Lower leg skin (tissue), 3 donors: ENCODE results near the gene FOXC2.

Experiments used
- CTCF ChIP-seq, 3 donors: fragments of 450-650 bp; IDR thresholded peaks; one replicate each; pipeline ENCODE4 v1.5.1; 2016; ENCODE audit warnings: antibody characterized with exemption in 3 of 3, mild to moderate bottlenecking in 3 of 3, moderate library complexity in 2 of 3
- POLR2A ChIP-seq, 2 donors: fragments of 450-650 bp; IDR thresholded peaks; one replicate each; pipeline ENCODE4 v1.6.1; 2016 to 2017; ENCODE audit warnings: antibody characterized with exemption in 2 of 2, mild to moderate bottlenecking in 1 of 2, moderate library complexity in 1 of 2

DNA sequence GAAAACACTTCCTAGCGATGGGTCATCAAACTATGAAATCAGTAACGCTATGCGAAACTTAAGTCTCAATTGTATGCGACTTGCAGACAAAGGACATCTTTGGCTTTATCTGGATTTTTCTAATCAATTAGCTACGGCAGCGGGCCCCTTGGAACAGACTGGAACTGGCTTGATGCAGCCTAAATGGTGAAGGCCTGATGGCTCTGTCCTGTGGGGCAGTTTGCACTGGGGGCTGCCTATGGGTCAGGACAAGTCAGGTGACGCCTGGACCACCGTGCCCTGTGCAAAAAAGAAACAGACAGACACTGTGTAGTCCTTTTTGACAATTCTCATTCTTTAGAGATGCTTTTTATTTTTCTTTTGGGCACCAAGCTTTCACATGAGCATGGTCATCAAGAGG is 33.6 kb upstream of the FOXC2 start:
- TF ChIP-seq CTCF (IDR thresholded peaks at IDR 0.05), result no peak
- TF ChIP-seq POLR2A (IDR thresholded peaks at IDR 0.05), result no peak
